ENCODE measurements around the gene DCHS1. TPM values are rescaled to one million over a fixed set of nuclear protein-coding genes. Genes with fewer than 3 reads are reported as not detected.
A peak's percentile ranks its signal among the peaks of the same experiment; 100 is the strongest.

DCHS1 gene
- total RNA-seq, 6 experiments from 2014 or later: 1.8 to 9.2 (median 4.1) TPM

DNA sequence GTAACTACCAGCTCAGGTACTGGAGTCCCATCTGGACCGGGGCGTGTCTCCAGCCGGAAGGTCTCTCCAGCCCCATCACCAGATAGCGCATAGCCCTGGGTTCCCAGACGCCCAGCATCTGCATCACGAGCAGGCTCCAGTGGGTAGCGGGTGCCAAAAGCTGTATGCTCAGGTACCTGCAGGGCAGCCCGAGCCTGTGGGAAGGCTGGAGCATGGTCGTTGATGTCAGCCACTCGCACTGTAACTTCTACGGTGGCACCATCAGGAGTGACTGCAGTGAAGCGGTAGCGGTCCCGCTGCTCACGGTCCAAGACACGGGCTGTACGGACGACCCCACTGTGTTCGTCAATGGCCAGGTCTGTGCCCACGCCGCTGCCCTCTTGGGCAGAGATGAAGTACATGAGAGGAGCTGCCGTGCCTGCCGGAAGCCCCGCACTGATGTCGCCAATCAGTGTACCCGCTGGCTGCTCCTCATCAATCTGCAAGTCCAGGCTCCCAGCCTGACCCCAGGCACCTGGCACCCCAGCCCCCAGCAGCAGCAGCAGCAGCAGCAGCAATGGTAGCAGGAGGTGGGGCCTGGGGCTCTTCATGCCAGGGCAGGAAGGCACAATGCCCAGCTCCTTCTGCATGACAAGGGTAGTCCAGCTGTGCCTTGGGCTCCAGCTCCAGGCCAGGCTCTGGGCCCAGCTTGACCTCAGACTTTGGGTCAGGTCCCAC is 14.5 kb downstream of the DCHS1 start:
- H3K4me3 ChIP-seq: no peak overlapping the region
- no peaks in the 10 kb centered on the region for H3K36me3 ChIP-seq
- WGBS (ENCODE audit: insufficient coverage, low coverage, low lambda C conversion rate, missing lambda C conversion rate): 40% methylated on average over 2 of the region's 26 CpGs
- no peak for TF ChIP-seq POLR2A (IDR thresholded peaks at IDR 0.05)
- TF ChIP-seq, protein P1, sequence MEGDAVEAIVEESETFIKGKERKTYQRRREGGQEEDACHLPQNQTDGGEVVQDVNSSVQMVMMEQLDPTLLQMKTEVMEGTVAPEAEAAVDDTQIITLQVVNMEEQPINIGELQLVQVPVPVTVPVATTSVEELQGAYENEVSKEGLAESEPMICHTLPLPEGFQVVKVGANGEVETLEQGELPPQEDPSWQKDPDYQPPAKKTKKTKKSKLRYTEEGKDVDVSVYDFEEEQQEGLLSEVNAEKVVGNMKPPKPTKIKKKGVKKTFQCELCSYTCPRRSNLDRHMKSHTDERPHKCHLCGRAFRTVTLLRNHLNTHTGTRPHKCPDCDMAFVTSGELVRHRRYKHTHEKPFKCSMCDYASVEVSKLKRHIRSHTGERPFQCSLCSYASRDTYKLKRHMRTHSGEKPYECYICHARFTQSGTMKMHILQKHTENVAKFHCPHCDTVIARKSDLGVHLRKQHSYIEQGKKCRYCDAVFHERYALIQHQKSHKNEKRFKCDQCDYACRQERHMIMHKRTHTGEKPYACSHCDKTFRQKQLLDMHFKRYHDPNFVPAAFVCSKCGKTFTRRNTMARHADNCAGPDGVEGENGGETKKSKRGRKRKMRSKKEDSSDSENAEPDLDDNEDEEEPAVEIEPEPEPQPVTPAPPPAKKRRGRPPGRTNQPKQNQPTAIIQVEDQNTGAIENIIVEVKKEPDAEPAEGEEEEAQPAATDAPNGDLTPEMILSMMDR (IDR thresholded peaks at IDR 0.05): no peak
- H3K27me3 ChIP-seq: no peaks in the 10 kb centered on the region
- intact Hi-C loops (cut with DNase I): no loop called here
- DNase-seq: no peak
- no peak for ATAC-seq
- H3K27ac ChIP-seq: no peak overlapping the region
- H3K9me3 ChIP-seq: no peaks in the 10 kb centered on the region
- peaks cover 0 to 19% (median 11%) of the 10 kb centered on the region in 4 donors for H3K4me1 ChIP-seq

DNA sequence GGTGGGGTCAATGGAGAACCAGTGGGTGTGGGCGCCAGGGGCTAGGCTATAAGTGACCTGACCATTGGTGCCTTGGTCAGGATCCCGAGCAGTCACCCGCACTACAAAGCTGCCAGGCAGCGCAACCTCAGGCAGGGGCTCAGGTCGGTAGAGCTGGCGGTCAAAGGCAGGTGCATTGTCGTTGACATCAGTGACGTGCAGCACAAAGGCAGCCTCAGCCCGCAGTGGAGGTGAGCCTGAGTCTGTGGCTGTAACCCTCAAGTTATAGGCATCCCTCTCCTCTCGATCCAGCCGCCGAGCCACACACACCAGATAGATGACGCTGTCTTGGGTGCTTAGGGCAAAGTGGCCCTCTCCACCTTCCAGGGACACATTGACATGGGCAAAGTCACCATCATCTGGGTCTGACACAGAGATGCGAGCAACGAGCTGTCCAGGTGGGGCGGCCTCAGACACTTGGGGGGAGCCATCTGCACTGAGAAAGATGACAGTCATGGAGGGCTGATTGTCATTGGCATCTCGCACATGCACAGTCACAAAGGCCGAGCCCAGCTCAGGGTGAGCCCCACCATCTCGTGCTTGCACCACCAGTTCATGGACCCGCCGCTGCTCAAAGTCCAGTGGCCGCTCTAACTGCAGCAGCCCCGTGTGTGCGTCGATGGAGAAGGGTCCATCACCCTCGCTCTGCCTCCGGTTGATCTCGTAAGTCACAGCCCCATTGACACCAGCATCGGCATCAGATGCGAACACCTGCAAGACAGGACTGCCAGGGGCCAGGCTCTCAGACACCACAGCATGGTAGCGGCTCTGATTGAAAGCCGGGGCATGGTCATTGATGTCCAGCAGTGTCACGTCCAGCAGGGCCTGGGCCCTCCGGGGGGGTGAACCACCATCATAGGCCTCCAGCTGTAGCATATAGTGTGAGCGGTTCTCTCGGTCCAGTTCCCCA is 15.3 kb downstream of the DCHS1 start:
- ATAC-seq (no peak), DNase-seq (no peak)
- intact Hi-C loops (cut with DNase I): no loop called here
- no peaks in the 10 kb centered on the region for H3K36me3 ChIP-seq
- no peaks in the 10 kb centered on the region for H3K27me3 ChIP-seq
- no peak overlapping the region for H3K27ac ChIP-seq
- H3K4me1 ChIP-seq: peaks cover 0 to 23% (median 13%) of the 10 kb centered on the region in 4 donors
- no peaks in the 10 kb centered on the region for H3K9me3 ChIP-seq
- no peak overlapping the region for H3K4me3 ChIP-seq
- WGBS (ENCODE audit: insufficient coverage, low coverage, low lambda C conversion rate, missing lambda C conversion rate): no CpG with 5 or more reads among the region's 36 CpGs
- TF ChIP-seq, protein P1 (IDR thresholded peaks at IDR 0.05): no peak
- TF ChIP-seq POLR2A (IDR thresholded peaks at IDR 0.05): no peak

DNA sequence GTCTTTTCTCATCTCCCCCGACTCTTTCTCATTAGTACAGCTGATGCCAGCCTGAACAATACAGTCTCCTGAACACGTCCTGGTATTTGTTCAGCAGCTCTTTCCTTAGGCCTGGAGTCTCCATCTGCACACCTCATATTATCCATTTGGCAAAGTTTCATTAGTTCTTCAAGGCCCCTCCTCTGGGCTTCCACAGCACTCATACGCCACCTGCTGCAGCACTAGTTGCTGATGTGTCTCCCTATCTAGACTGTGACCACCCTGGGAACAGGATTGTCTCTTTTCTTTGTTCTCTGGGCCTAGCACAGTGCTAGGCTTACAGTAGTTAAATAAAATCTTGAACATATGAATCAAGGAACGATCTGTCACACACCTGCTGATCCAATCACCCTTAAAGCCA is 17.2 kb downstream of the DCHS1 start:
- Histone ChIP-seq H3K27ac (peak overlapping the region; percentile 6 to 12 (median 11)), H3K4me3 (no peak overlapping the region), H3K36me3 (no peaks in the 10 kb centered on the region), H3K27me3 (no peaks in the 10 kb centered on the region), H3K4me1 (peaks cover 0 to 36% (median 17%) of the 10 kb centered on the region in 4 donors), H3K9me3 (no peaks in the 10 kb centered on the region)
- DNase-seq: no peak
- peak in 1 of 4 donors; percentile 4 for ATAC-seq
- intact Hi-C loops (cut with DNase I): no loop called here
- TF ChIP-seq POLR2A (IDR thresholded peaks at IDR 0.05): no peak
- TF ChIP-seq, protein P1 (IDR thresholded peaks at IDR 0.05): no peak
- WGBS (ENCODE audit: insufficient coverage, low coverage, low lambda C conversion rate, missing lambda C conversion rate): 66% methylated on average over 3 of the region's 4 CpGs

DNA sequence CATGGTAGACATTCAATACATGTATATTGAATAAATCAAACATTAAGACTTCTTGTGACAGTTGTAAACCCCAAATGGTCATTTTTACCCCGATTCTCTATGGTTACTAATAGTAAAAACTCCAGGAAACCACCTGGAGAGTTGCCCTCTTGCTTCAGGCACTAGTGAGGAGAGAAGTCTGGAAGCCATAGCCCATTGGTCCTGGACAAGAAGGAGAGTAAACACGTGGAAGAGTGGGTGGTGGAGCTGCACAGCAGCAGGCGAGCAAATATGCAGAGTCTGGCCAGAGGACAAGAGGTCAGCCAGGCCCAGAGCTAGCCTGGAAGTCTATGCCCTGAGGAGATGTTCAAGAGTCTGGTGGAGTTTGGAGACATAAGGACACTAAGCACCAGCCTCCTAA is 17.7 kb downstream of the DCHS1 start:
- no peak overlapping the region for H3K4me3 ChIP-seq
- ATAC-seq: peak; percentile 84 to 89 (median 88)
- intact Hi-C loops (cut with DNase I): no loop called here

More for the DNA sequence above, 17.7 kb downstream of the DCHS1 start:
- Histone ChIP-seq H3K4me1 (peaks cover 0 to 36% (median 17%) of the 10 kb centered on the region in 4 donors), H3K36me3 (no peaks in the 10 kb centered on the region), H3K27me3 (no peaks in the 10 kb centered on the region), H3K27ac (peak overlapping the region in 2 of 3 donors; percentile 11 to 12), H3K9me3 (no peaks in the 10 kb centered on the region)
- 14% methylated on average over 3 of the region's 3 CpGs for WGBS (ENCODE audit: insufficient coverage, low coverage, low lambda C conversion rate, missing lambda C conversion rate)
- DNase-seq: peak; percentile 73 to 81 (median 77)
- TF ChIP-seq, protein P1 (IDR thresholded peaks at IDR 0.05): no peak
- no peak for TF ChIP-seq POLR2A (IDR thresholded peaks at IDR 0.05)
